Gastroesophageal sphincter (tissue), 4 donors: ENCODE results near the gene LIPG. TPM values are rescaled to one million over a fixed set of nuclear protein-coding genes. Genes with fewer than 3 reads are reported as not detected.
"Not testable (repeated sequence)": the region's sequence is repeated elsewhere in the genome, so short reads cannot be mapped to it uniquely, and the experiment has no call there.

ENCODE experiments used
- ATAC-seq: fragments of 150-250 bp; one replicate; pipeline ENCODE4 v1.9.1; 2016; ENCODE audit warnings: mild to moderate bottlenecking, moderate library complexity
- H3K27ac ChIP-seq, 4 donors: fragments of 200-600 bp; sonication (generic) in 3 of 4; 1 replicate in 3 of 4; 2 replicates in 1 of 4; pipeline ENCODE4 v1.5.1; 2016 to 2019
- H3K27me3 ChIP-seq: fragments of 200-600 bp; sonication (generic); one replicate; pipeline ENCODE4 v1.5.1; 2019
- H3K36me3 ChIP-seq, 2 donors: fragments of 200-600 bp; sonication (generic); one replicate each; pipeline ENCODE4 v1.5.1; 2019; ENCODE audit warnings: control low read depth in 1 of 2
- H3K4me1 ChIP-seq, 3 donors: fragments of 200-600 bp; sonication (generic); 1 replicate in 2 of 3; 2 replicates in 1 of 3; pipeline ENCODE4 v1.5.1; 2016 to 2019; ENCODE audit warnings: control low read depth in 2 of 3
- H3K4me3 ChIP-seq, 2 donors: fragments of 200-600 bp; sonication (generic); one replicate each; pipeline ENCODE4 v1.5.1; 2019; ENCODE audit warnings: mild to moderate bottlenecking in 1 of 2, moderate library complexity in 1 of 2
- H3K9me3 ChIP-seq, 3 donors: fragments of 200-600 bp; sonication (generic); one replicate each; pipeline ENCODE4 v1.5.1; 2017 to 2019; ENCODE audit warnings: control low read depth in 2 of 3
- EP300 ChIP-seq: sonication (generic); formaldehyde crosslinking; IDR thresholded peaks from one replicate; pipeline ENCODE4 v1.6.1; 2017; ENCODE audit warnings: antibody characterized with exemption, mild to moderate bottlenecking
- POLR2A ChIP-seq, 2 donors: fragments of 450-650 bp; IDR thresholded peaks; one replicate each; pipeline ENCODE4 v1.6.1; 2017; ENCODE audit warnings: antibody characterized with exemption in 2 of 2, mild to moderate bottlenecking in 2 of 2, moderate library complexity in 1 of 2
- POLR2AphosphoS5 ChIP-seq: sonication (generic); formaldehyde crosslinking; IDR thresholded peaks from one replicate; pipeline ENCODE4 v1.6.1; 2017; ENCODE audit warnings: antibody characterized with exemption
- WGBS, 2 donors: methylation state at CpG; one replicate each; pipeline ENCODE4 v1.1.5; 2018; ENCODE audit warnings: low coverage in 1 of 2; 5-methylcytosine and 5-hydroxymethylcytosine counted together
- total RNA-seq, 4 donors: library from RNA; depleted of rRNA; stranded (reverse); fragments of >200 nt; gene quantifications; one replicate each; pipeline ENCODE4 v1.1.0, GENCODE V29; 2016
- TF ChIP-seq, protein P1 (sequence below), 4 experiments: fragments of 200-600 bp in 2 of 4; fragments of 450-650 bp in 2 of 4; sonication (generic) in 1 of 4; IDR thresholded peaks; one replicate each; pipeline ENCODE4 v1.5.1; 2017 to 2019; ENCODE audit warnings: antibody characterized with exemption in 4 of 4, mild to moderate bottlenecking in 2 of 4, moderate library complexity in 2 of 4

LIPG gene
- total RNA-seq, 4 donors from 2014 or later, result 0.12 to 12.4 (median 0.46) TPM

- no peaks in the 10 kb centered on the region for H3K4me1 ChIP-seq
- no peak for TF ChIP-seq EP300
- no peak for TF ChIP-seq POLR2AphosphoS5
- no peak for TF ChIP-seq POLR2A (IDR thresholded peaks at IDR 0.05)
- TF ChIP-seq, protein P1, sequence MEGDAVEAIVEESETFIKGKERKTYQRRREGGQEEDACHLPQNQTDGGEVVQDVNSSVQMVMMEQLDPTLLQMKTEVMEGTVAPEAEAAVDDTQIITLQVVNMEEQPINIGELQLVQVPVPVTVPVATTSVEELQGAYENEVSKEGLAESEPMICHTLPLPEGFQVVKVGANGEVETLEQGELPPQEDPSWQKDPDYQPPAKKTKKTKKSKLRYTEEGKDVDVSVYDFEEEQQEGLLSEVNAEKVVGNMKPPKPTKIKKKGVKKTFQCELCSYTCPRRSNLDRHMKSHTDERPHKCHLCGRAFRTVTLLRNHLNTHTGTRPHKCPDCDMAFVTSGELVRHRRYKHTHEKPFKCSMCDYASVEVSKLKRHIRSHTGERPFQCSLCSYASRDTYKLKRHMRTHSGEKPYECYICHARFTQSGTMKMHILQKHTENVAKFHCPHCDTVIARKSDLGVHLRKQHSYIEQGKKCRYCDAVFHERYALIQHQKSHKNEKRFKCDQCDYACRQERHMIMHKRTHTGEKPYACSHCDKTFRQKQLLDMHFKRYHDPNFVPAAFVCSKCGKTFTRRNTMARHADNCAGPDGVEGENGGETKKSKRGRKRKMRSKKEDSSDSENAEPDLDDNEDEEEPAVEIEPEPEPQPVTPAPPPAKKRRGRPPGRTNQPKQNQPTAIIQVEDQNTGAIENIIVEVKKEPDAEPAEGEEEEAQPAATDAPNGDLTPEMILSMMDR (IDR thresholded peaks at IDR 0.05), result no peak
- H3K36me3 ChIP-seq, result no peaks in the 10 kb centered on the region
- H3K27me3 ChIP-seq, result peaks cover 7% of the 10 kb centered on the region
- no peaks in the 10 kb centered on the region for H3K9me3 ChIP-seq
- no peak overlapping the region for H3K27ac ChIP-seq
- no peak overlapping the region for H3K4me3 ChIP-seq
- WGBS, 2 donors, result 35 to 55% methylated on average over 2 to 3 of the region's 3 CpGs
- no peak for ATAC-seq
Measured at GRCh38 chr18:49584394-49584793, 22.5 kb downstream of the LIPG start.

DNA sequence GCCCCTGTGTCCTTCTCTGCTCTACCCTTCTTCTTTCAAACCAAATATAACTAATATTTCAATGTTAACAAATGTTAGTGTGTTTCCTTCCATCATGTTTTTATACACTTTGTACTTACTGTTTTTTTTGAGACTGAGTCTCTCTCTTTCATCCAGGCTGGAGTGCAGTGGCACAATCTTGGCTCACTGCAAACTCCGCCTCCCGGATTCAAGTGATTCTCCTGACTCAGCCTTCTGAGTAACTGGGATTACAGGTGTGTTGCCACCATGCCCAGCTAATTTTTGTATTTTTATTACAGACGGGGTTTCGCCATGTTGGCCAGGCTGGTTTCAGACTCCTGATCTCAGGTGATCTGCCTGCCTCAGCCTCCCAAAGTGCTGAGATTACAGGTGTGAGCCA is 23.1 kb downstream of the LIPG start:
- not testable (repeated sequence) for H3K36me3 ChIP-seq, H3K4me3 ChIP-seq, H3K27me3 ChIP-seq, H3K4me1 ChIP-seq, ATAC-seq, H3K9me3 ChIP-seq, H3K27ac ChIP-seq
- WGBS, 2 donors, result 74 to 93% methylated on average over 4 of the region's 4 CpGs

- 80 to 100% methylated on average over 5 to 7 of the region's 9 CpGs for WGBS, 2 donors
- Histone ChIP-seq H3K4me1 (no peaks in the 10 kb centered on the region), H3K36me3 (no peaks in the 10 kb centered on the region), H3K27me3 (peaks cover 7% of the 10 kb centered on the region), H3K4me3 (no peak overlapping the region), H3K27ac (no peak overlapping the region), H3K9me3 (no peaks in the 10 kb centered on the region)
- no peak for TF ChIP-seq POLR2AphosphoS5
- no peak for TF ChIP-seq POLR2A (IDR thresholded peaks at IDR 0.05)
- TF ChIP-seq EP300, result no peak
- TF ChIP-seq, protein P1 (IDR thresholded peaks at IDR 0.05), result no peak
- no peak for ATAC-seq
Measured at GRCh38 chr18:49585781-49586663, 24.2 kb downstream of the LIPG start.

DNA sequence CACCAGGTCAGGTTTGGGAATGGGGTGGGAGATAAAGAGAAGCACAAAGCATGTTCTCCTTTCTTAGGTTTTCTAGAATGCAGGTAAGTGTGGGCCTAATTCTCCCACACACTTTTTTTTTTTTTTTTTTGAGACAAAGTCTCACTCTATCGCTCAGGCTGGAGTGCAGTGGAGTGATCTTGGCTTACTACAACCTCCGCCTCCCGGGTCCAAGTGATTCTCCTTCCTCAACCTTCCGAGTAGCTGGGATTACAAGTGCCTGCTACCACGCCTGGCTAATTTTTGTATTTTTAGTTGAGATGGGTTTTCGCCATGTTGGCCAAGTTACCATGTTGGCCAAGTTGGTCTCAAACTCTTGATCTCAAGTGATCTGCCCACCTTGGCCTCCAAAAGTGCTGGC is 26.3 kb downstream of the LIPG start:
- peaks cover 7% of the 10 kb centered on the region for H3K27me3 ChIP-seq
- ATAC-seq, result no peak
- no peaks in the 10 kb centered on the region for H3K4me1 ChIP-seq
- H3K36me3 ChIP-seq, result no peaks in the 10 kb centered on the region
- TF ChIP-seq POLR2A (IDR thresholded peaks at IDR 0.05), result no peak
- TF ChIP-seq POLR2AphosphoS5, result no peak
- TF ChIP-seq, protein P1 (IDR thresholded peaks at IDR 0.05), result no peak
- no peak for TF ChIP-seq EP300
- no peak overlapping the region for H3K4me3 ChIP-seq
- WGBS, 2 donors, result 67 to 94% methylated on average over 3 to 4 of the region's 6 CpGs
- no peak overlapping the region for H3K27ac ChIP-seq
- no peaks in the 10 kb centered on the region for H3K9me3 ChIP-seq

- 88 to 92% methylated on average over 6 to 9 of the region's 12 CpGs for WGBS, 2 donors
- Histone ChIP-seq H3K4me3 (no peak overlapping the region), H3K9me3 (no peaks in the 10 kb centered on the region), H3K27ac (no peak overlapping the region), H3K4me1 (no peaks in the 10 kb centered on the region), H3K36me3 (no peaks in the 10 kb centered on the region), H3K27me3 (no peaks in the 10 kb centered on the region)
- no peak for ATAC-seq
- TF ChIP-seq, protein P1 (IDR thresholded peaks at IDR 0.05), result no peak
- no peak for TF ChIP-seq POLR2A (IDR thresholded peaks at IDR 0.05)
- TF ChIP-seq POLR2AphosphoS5, result no peak
- no peak for TF ChIP-seq EP300
Measured at GRCh38 chr18:49588971-49589370, 27.1 kb downstream of the LIPG start.
